Measurements from ENCODE around the gene NFKBIL1. TPM values are rescaled to one million over a fixed set of nuclear protein-coding genes. Genes with fewer than 3 reads are reported as not detected.
A peak's percentile ranks its signal among the peaks of the same experiment; 100 is the strongest.

The NFKBIL1 gene
- polyA plus RNA-seq, 1 of the 3 experiments (the other 2 are of a cell fraction), result 17.1 TPM

DNA sequence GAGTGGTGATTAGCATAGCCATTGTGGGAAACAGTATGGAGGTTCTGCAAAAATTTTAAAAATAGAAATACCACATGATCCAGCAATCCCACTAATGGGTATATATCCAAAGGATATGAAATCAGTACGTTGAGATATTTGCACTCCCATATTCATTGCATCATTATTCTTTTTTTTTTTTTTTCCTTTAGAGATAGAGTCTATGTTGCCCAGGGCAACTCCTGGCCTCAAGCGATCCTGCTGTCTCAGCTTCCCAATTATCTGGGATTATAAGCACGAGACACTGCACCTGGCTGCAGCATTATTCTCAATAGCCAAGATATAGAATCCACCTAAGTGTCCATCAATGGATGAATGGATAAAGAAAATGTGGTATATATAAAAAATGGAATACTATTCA lies 25.6 kb upstream of the NFKBIL1 start:
- POLR2A ChIA-PET, result no interaction called here
- CTCF ChIA-PET, result no interaction called here
- Histone ChIP-seq H3F3A (replicated peaks; ENCODE audit: insufficient read depth) (no peaks in the 10 kb centered on the region), H3K36me3 (replicated peaks in 1 of 2; ENCODE audit: control insufficient read depth in 1 of 2, insufficient read depth in 2 of 2, low read length in 1 of 2) (no peaks in the 10 kb centered on the region), H3K79me2 (ENCODE audit: insufficient read depth) (no peaks in the 10 kb centered on the region), H2AFZ (ENCODE audit: low read depth) (no peak overlapping the region), H3K4me1 (ENCODE audit: control insufficient read depth in 1 of 2, insufficient read depth in 2 of 2, low read depth in 1 of 2, low read length in 1 of 2) (peaks cover 0 to 13% of the 10 kb centered on the region in 2 experiments; a peak in 2 of 4 replicates), H3K27ac (ENCODE audit: low read depth in 2 of 2, low read length in 1 of 2) (no peak overlapping the region), H3K4me2 (no peak overlapping the region), H3K9ac (no peak overlapping the region), H3K4me3 (ENCODE audit: low read depth in 2 of 2, low read length in 1 of 2) (no peak overlapping the region), H3K27me3 (ENCODE audit: insufficient read depth) (peaks cover 11% of the 10 kb centered on the region; the same call in 1 of the 2 replicates), H3K9me3 (no peaks in the 10 kb centered on the region), H3K9me2 (no peaks in the 10 kb centered on the region), H4K20me1 (ENCODE audit: insufficient read depth) (no peaks in the 10 kb centered on the region)
- DNase-seq, result no peak
- 5% methylated on average over 3 of the region's 3 CpGs for WGBS (ENCODE audit: low lambda C conversion rate)
- no peak for TF ChIP-seq RAD21 (IDR thresholded peaks at IDR 0.05; ENCODE audit: low read length)
- TF ChIP-seq GATA2 (CRISPR knock-in tag; IDR thresholded peaks at IDR 0.05), result no peak
- TF ChIP-seq MXI1 (IDR thresholded peaks at IDR 0.05; ENCODE audit: low read depth, low read length), result no peak
- TF ChIP-seq, protein P1, sequence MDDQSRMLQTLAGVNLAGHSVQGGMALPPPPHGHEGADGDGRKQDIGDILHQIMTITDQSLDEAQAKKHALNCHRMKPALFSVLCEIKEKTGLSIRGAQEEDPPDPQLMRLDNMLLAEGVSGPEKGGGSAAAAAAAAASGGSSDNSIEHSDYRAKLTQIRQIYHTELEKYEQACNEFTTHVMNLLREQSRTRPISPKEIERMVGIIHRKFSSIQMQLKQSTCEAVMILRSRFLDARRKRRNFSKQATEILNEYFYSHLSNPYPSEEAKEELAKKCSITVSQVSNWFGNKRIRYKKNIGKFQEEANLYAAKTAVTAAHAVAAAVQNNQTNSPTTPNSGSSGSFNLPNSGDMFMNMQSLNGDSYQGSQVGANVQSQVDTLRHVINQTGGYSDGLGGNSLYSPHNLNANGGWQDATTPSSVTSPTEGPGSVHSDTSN (IDR thresholded peaks at IDR 0.05), result no peak
- no peak for TF ChIP-seq SIN3A (IDR thresholded peaks at IDR 0.05; ENCODE audit: borderline replicate concordance, low read depth, low read length)
- TF ChIP-seq RXRA (IDR thresholded peaks at IDR 0.05; ENCODE audit: borderline replicate concordance, low read depth), result no peak
- TF ChIP-seq, protein P2, sequence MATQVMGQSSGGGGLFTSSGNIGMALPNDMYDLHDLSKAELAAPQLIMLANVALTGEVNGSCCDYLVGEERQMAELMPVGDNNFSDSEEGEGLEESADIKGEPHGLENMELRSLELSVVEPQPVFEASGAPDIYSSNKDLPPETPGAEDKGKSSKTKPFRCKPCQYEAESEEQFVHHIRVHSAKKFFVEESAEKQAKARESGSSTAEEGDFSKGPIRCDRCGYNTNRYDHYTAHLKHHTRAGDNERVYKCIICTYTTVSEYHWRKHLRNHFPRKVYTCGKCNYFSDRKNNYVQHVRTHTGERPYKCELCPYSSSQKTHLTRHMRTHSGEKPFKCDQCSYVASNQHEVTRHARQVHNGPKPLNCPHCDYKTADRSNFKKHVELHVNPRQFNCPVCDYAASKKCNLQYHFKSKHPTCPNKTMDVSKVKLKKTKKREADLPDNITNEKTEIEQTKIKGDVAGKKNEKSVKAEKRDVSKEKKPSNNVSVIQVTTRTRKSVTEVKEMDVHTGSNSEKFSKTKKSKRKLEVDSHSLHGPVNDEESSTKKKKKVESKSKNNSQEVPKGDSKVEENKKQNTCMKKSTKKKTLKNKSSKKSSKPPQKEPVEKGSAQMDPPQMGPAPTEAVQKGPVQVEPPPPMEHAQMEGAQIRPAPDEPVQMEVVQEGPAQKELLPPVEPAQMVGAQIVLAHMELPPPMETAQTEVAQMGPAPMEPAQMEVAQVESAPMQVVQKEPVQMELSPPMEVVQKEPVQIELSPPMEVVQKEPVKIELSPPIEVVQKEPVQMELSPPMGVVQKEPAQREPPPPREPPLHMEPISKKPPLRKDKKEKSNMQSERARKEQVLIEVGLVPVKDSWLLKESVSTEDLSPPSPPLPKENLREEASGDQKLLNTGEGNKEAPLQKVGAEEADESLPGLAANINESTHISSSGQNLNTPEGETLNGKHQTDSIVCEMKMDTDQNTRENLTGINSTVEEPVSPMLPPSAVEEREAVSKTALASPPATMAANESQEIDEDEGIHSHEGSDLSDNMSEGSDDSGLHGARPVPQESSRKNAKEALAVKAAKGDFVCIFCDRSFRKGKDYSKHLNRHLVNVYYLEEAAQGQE (IDR thresholded peaks at IDR 0.05; ENCODE audit: low read depth, low read length), result no peak
- TF ChIP-seq NRF1 (IDR thresholded peaks at IDR 0.05; ENCODE audit: low read depth, low read length), result no peak
- TF ChIP-seq TEAD4 (IDR thresholded peaks at IDR 0.05; ENCODE audit: borderline replicate concordance, insufficient read depth), result no peak

DNA sequence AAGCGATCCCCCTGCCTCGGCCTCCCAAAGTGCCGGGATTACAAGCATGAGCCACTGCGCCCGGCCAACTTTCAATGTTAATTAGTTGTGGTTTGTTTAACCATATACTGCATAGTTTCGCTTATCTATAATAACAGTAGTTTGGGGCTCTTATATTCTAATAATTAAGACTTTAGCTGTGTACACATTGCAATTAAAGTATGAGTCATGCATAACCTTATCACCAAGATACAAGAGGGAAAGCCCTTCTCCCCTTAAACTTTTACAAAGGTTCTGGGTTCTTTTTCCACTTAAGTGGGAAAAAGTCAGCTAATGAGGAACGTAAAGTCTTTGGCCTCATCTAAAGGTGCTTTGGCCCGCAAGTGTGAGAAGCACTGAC lies 21.9 kb upstream of the NFKBIL1 start:
- Histone ChIP-seq H4K20me1 (ENCODE audit: insufficient read depth) (peaks cover 7% of the 10 kb centered on the region; the same call in 1 of the 2 replicates), H2AFZ (ENCODE audit: low read depth) (0 out of 2 replicates have a peak overlapping the region, but pooled peaks have one; percentile 29), H3K4me3 (ENCODE audit: low read depth in 2 of 2, low read length in 1 of 2) (no peak overlapping the region), H3K79me2 (ENCODE audit: insufficient read depth) (no peaks in the 10 kb centered on the region), H3K4me1 (ENCODE audit: control insufficient read depth in 1 of 2, insufficient read depth in 2 of 2, low read depth in 1 of 2, low read length in 1 of 2) (peaks cover 0 to 14% of the 10 kb centered on the region in 2 experiments; a peak in 2 of 4 replicates), H3K36me3 (replicated peaks in 1 of 2; ENCODE audit: control insufficient read depth in 1 of 2, insufficient read depth in 2 of 2, low read length in 1 of 2) (peaks cover 6 to 11% of the 10 kb centered on the region in 2 experiments), H3K4me2 (peak overlapping the region; percentile 64; the same call in 1 of the 2 replicates), H3K9me2 (no peaks in the 10 kb centered on the region), H3K27ac (ENCODE audit: low read depth in 2 of 2, low read length in 1 of 2) (peak overlapping the region in 1 of 2 experiments; percentile 80; a peak in 2 of 4 replicates), H3K9me3 (no peaks in the 10 kb centered on the region), H3K9ac (0 out of 2 replicates have a peak overlapping the region, but pooled peaks have one; percentile 12), H3K27me3 (ENCODE audit: insufficient read depth) (no peaks in the 10 kb centered on the region), H3F3A (replicated peaks; ENCODE audit: insufficient read depth) (peaks cover 12% of the 10 kb centered on the region)
- 66% methylated on average over 8 of the region's 8 CpGs for WGBS (ENCODE audit: low lambda C conversion rate)
- DNase-seq, result no peak
- CTCF ChIA-PET, result interaction anchor here (1.2 to 1.4 kb wide), 2 partner anchors 31 to 73 kb away, joined by 3 to 5 read pairs; no protein-coding TSS in a partner anchor
- POLR2A ChIA-PET, result interaction anchor here (0.6 kb wide), 1 partner anchor 127 kb away, joined by 4 read pairs; the partner anchor contains the start of gene BAG6
- TF ChIP-seq FOXM1 (IDR thresholded peaks at IDR 0.05; ENCODE audit: low read depth), result no peak
- no peak for TF ChIP-seq EZH2phosphoT487 (IDR thresholded peaks at IDR 0.05; ENCODE audit: borderline replicate concordance, low read depth)
- no peak for TF ChIP-seq RCOR1 (IDR thresholded peaks at IDR 0.05; ENCODE audit: low read length)
- TF ChIP-seq SMC3 (IDR thresholded peaks at IDR 0.05; ENCODE audit: low read depth, low read length), result no peak
- TF ChIP-seq JUND (IDR thresholded peaks at IDR 0.05), result no peak
- TF ChIP-seq, protein P3, sequence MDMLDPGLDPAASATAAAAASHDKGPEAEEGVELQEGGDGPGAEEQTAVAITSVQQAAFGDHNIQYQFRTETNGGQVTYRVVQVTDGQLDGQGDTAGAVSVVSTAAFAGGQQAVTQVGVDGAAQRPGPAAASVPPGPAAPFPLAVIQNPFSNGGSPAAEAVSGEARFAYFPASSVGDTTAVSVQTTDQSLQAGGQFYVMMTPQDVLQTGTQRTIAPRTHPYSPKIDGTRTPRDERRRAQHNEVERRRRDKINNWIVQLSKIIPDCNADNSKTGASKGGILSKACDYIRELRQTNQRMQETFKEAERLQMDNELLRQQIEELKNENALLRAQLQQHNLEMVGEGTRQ (IDR thresholded peaks at IDR 0.05; ENCODE audit: borderline replicate concordance, low read depth, low read length), result no peak
- TF ChIP-seq, protein P4, sequence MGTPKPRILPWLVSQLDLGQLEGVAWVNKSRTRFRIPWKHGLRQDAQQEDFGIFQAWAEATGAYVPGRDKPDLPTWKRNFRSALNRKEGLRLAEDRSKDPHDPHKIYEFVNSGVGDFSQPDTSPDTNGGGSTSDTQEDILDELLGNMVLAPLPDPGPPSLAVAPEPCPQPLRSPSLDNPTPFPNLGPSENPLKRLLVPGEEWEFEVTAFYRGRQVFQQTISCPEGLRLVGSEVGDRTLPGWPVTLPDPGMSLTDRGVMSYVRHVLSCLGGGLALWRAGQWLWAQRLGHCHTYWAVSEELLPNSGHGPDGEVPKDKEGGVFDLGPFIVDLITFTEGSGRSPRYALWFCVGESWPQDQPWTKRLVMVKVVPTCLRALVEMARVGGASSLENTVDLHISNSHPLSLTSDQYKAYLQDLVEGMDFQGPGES (IDR thresholded peaks at IDR 0.05; ENCODE audit: low read depth, low read length), result no peak
- TF ChIP-seq EP300 (IDR thresholded peaks at IDR 0.05; ENCODE audit: borderline replicate concordance in 1 of 2, low read depth in 1 of 2, low read length in 1 of 2), result no peak
- TF ChIP-seq TAF1 (IDR thresholded peaks at IDR 0.05; ENCODE audit: borderline replicate concordance, low read depth, low read length), result no peak
- no peak for TF ChIP-seq MEF2A (IDR thresholded peaks at IDR 0.05; ENCODE audit: borderline replicate concordance, low read depth)
